Measurements from ENCODE around the gene SLAMF1. TPM values are rescaled to one million over a fixed set of nuclear protein-coding genes. Genes with fewer than 3 reads are reported as not detected.
A peak's percentile ranks its signal among the peaks of the same experiment; 100 is the strongest.
"Not testable (repeated sequence)": the region's sequence is repeated elsewhere in the genome, so short reads cannot be mapped to it uniquely, and the experiment has no call there.

Gene SLAMF1
- total and polyA plus RNA-seq, 8 donors = 0.16 to 0.47 (median 0.38) TPM; not detected in 1

DNA sequence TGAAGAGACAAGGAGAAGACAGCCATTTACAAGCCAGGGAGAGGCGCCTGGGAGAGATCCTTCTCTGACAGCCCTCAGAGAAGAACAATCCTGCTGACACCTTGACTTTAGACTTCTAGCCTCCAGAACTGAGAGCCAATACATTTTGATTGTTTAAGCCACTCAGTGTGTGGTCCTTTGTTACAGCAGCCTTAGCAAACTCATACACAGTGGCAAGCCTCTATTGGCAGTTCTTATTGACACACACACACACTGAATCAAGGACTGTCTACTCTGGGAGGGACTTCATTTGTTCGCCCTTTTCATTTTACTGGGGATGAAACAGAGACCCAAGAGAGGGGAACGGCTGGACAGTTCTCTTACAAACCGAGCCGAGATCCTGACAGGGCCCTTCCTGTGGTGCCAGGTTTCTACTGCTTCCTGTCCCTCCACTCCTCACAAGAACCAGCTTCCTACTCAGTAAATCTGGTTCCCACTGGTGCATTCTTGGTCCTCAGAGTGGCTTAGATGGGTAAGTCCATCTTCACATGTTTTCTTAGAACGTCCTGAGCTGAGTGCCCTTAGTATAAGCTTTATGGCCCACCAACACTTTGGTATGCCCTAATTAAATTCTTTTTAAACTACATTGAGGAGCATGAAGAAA, 14.7 kb downstream of the SLAMF1 start:
- FAIRE-seq = no peak
- intact Hi-C loops (cut with DNase I) = no loop called here
- DNase-seq = no peak

DNA sequence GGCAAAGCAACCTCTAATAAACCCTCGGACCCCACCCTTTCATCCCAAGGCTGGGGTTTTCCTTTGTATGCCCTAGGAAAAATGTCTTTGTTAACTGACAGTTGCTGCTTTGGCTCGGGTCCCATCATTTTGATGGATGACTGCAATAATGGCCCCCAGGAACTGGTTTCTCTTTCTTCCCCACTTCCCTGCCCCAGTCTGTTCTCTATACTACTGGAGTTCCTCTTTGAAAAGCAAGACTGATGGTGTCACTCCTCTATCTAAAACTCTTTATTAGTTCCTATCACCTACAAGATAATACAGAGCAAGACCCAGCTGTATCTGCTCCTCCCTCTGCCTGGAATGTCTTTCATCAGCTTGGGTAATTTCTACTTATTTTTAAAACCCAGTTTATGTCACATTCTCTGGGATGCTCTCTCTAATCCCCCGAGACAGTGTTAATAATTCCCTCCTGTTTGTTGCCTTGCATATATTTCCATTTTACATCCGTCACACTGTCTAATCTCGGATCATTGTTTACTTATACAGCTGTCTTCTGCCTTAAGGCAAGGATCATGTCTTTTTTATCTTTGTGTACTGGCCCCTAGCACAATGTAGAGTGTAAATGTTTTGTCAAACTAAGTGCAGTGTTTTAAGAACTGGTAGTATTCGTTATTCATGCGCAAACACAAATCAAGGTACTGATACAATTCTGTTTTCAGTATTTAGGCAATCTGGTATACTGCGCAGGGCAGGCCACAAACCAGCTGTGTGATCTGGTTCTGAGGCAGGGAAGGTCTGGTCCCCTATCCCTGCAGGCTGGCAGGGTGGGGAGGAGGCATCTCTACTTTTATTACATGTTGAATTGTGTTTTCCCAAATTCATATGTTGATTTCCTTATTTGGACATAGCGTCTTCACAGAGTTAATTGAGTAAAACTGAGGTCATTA, 16.1 kb downstream of the SLAMF1 start:
- Histone ChIP-seq H3K4me3 (no peak overlapping the region), H3K36me3 (no peaks in the 10 kb centered on the region), H3K27me3 (no peaks in the 10 kb centered on the region), H3K9me3 (no peaks in the 10 kb centered on the region), H3K27ac (no peak overlapping the region), H3K4me1 (no peaks in the 10 kb centered on the region)
- 64 to 69% methylated on average over 9 of the region's 9 CpGs for WGBS, 2 donors
- no peak for DNase-seq
- FAIRE-seq = no peak
- ATAC-seq = peak in 2 of 4 donors; percentile 28 to 55
- TF ChIP-seq, protein P1, sequence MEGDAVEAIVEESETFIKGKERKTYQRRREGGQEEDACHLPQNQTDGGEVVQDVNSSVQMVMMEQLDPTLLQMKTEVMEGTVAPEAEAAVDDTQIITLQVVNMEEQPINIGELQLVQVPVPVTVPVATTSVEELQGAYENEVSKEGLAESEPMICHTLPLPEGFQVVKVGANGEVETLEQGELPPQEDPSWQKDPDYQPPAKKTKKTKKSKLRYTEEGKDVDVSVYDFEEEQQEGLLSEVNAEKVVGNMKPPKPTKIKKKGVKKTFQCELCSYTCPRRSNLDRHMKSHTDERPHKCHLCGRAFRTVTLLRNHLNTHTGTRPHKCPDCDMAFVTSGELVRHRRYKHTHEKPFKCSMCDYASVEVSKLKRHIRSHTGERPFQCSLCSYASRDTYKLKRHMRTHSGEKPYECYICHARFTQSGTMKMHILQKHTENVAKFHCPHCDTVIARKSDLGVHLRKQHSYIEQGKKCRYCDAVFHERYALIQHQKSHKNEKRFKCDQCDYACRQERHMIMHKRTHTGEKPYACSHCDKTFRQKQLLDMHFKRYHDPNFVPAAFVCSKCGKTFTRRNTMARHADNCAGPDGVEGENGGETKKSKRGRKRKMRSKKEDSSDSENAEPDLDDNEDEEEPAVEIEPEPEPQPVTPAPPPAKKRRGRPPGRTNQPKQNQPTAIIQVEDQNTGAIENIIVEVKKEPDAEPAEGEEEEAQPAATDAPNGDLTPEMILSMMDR (IDR thresholded peaks at IDR 0.05) = no peak
- intact Hi-C loops (cut with DNase I) = no loop called here

More for the DNA sequence above, 14.7 kb downstream of the SLAMF1 start:
- no peak for ATAC-seq
- 88 to 91% methylated on average over 6 of the region's 6 CpGs for WGBS, 2 donors
- TF ChIP-seq, protein P1 (IDR thresholded peaks at IDR 0.05) = no peak
- Histone ChIP-seq H3K27ac (no peak overlapping the region), H3K4me3 (no peak overlapping the region), H3K27me3 (no peaks in the 10 kb centered on the region), H3K36me3 (no peaks in the 10 kb centered on the region), H3K9me3 (no peaks in the 10 kb centered on the region), H3K4me1 (no peaks in the 10 kb centered on the region)

DNA sequence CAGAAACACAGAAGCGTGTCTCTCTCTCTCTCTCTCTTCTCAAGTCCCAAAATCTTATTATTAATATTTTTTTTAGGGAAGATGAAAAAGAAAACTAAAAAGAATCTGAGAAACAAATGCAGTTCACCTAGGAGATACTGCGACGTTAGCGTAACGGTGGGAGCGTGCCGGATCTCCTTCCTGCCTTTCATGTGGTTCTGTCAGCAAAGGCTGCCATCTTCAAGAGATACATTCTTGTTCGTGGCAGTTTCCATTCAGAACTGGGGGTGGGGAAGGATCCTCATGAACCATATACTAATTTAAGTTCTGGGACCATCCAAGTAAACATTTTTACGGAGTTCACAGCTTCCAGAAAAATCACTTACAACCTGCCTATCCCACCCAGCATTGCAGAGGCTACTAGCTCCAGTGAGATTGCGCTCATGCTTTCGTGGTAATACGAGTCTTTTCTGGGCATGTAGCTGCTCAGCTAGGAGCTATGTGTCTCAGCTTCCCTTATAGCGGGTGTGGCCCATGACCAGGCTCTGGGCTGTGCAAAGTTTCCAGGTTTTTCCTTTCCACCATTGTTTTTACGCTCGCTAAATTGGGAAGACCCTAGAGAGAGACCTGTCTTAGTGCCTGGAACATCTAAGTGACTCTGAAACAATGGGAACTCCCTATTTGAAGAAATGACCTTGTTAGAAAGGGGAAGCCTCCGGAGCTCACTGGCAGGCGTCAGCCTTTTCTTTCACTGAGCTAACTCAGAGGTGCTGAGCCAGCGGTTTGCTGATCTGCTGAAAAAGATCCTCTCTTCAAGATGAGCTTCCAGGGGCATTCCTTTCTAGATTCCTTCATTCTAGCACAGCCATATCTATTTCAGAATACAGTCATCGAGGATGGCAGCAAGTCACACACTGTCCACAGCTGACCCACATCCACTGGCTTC, 17.3 kb downstream of the SLAMF1 start:
- Histone ChIP-seq H3K9me3 (no peaks in the 10 kb centered on the region), H3K27me3 (no peaks in the 10 kb centered on the region), H3K27ac (no peak overlapping the region), H3K36me3 (no peaks in the 10 kb centered on the region), H3K4me3 (no peak overlapping the region), H3K4me1 (no peaks in the 10 kb centered on the region)
- DNase-seq (peak in 1 of 6 donors; percentile 37), ATAC-seq (peak in 2 of 4 donors; percentile 62 to 78), FAIRE-seq (no peak)
- WGBS, 2 donors = 65% methylated on average over 19 of the region's 19 CpGs
- TF ChIP-seq, protein P1 (IDR thresholded peaks at IDR 0.05) = no peak
- intact Hi-C loops (cut with DNase I) = no loop called here

DNA sequence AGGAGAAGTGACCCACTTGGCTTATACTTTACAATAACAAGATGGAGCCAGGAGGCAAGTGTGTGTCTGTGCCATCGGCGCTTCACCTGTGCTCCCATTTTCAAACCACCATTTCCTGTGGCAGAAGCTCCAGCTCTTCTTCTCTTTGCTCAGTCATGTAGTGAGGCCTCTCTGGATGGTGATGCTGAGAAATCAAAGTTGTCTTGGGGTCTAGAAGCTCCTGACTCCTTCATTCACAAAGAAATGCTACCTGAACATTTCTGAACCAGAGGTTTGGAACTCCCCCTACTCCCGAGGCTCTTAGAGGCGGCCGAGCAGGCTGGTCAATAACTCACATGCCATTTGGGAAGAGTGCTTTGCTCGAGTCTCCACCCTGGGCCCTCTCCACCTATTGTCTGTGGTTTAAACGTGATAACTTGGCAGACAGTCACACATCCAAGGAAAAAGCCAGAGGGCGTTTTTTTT, 18.0 kb downstream of the SLAMF1 start:
- TF ChIP-seq, protein P1 (IDR thresholded peaks at IDR 0.05) = no peak
- Histone ChIP-seq H3K9me3 (no peaks in the 10 kb centered on the region), H3K4me1 (no peaks in the 10 kb centered on the region), H3K36me3 (no peaks in the 10 kb centered on the region), H3K27me3 (no peaks in the 10 kb centered on the region), H3K4me3 (no peak overlapping the region), H3K27ac (no peak overlapping the region)
- FAIRE-seq (no peak), ATAC-seq (no peak), DNase-seq (no peak)
- intact Hi-C loops (cut with DNase I) = no loop called here
- WGBS, 2 donors = 62 to 72% methylated on average over 8 of the region's 8 CpGs

DNA sequence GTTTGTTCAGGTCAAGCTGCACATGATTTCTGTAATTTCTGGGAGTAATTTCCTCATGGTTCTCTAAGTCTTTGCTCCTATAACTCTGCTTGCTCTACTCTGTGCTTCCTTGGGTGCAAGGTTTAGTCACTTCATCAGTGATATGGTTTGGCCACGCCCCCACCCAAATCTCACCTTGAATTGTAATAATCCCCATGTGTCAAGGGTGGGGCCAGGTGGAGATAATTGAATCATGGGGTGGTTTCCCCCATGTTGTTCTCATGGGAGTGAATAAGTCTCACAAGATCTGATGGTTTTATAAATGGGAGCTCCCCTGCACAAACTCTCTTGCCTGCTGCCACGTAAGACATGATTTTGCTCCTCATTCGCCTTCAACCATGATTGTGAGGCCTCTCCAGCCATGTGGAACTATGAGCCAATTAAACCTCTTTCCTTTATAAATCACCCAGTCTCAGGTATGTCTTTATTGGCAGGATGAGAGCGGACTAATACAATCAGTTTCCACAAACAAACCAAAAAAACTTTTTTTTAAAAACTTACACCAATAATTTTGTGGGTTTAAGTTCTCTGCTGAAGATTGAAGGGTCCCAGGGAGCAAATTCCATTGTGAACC, 19.1 kb downstream of the SLAMF1 start:
- FAIRE-seq; H3K36me3 ChIP-seq; DNase-seq; H3K4me3 ChIP-seq; H3K27ac ChIP-seq; ATAC-seq; H3K4me1 ChIP-seq; H3K27me3 ChIP-seq; H3K9me3 ChIP-seq; intact Hi-C loops (cut with DNase I): not testable (repeated sequence)
- whole genome bisulfite sequencing, 2 donors = 84 to 90% methylated on average over 4 of the region's 4 CpGs
